ENCODE measurements around the gene KIF3A. TPM values are rescaled to one million over a fixed set of nuclear protein-coding genes. Genes with fewer than 3 reads are reported as not detected.

The KIF3A gene
- total RNA-seq, 1 donor from 2014 or later: 10.6 TPM

DNA sequence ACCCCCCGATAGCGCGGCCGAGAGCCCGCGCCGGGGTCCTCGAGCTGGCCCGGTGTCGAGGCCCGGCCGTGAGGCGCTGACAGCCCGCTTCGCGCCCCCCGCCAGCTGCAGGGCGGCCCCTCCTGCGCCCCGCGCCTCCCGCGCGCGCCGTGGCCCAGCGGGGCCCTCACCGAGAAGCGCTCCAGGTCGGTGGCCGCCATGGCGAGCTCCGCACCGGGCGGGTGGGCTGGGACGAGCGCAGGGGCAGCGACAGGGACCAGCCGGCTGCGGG, 39.5 kb upstream of the KIF3A start:
- no peak for DNase-seq (ENCODE audit: low read depth)
- no peak for TF ChIP-seq CTCF (IDR thresholded peaks at IDR 0.05; ENCODE audit: insufficient read depth, low read length, poor library complexity, severe bottlenecking)

DNA sequence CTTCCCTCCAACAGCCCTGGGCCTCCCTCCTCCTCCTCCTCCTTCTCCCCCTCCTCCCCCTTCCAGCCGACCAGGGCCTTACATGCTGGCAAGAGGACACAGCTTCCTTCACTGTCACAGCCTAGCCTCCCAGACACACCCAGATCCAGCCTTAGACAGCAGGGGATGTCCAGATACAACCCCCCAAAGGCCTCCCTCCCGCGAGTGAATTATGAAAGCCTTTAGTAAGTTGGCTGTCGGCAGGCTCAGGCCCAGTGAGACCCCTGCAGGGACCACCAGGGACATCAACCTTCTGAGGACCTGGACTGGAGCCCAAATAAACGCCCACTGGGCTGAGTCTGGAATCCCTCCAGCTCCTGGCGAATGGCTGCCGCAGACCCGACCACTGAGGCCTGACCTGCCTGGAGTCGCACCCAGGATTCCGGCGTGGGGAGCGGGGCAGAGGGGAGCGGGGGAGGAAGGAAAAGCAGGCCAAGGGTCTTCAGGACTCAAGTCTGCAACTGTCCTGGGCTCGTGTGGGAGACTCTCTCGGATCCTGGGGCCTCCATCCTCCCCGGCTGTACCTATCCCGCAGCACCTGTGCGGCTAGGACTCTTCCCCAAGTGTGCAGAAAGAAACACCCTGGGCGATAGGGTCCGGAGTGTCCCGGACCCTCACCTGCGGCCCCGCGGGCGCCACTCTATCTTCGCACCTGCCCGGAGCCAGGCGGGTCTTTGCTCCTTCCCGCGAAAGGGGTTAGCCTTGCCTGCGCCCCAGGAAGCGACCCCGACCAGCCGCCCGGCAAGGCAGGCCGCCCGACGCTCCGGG, 39.0 kb upstream of the KIF3A start:
- Histone ChIP-seq H3K4me3 (ENCODE audit: low read depth, low read length) (peak overlapping the region; percentile 85), H3K36me3 (ENCODE audit: control insufficient read depth, insufficient read depth, low read length) (no peaks in the 10 kb centered on the region), H3K27me3 (ENCODE audit: control insufficient read depth, insufficient read depth, low read length) (no peaks in the 10 kb centered on the region)
- TF ChIP-seq CTCF (IDR thresholded peaks at IDR 0.05; ENCODE audit: insufficient read depth, low read length, poor library complexity, severe bottlenecking): no peak
- no peak for DNase-seq (ENCODE audit: low read depth)

More for the DNA sequence above, 39.5 kb upstream of the KIF3A start:
- peak overlapping the region; percentile 85 for H3K4me3 ChIP-seq (ENCODE audit: low read depth, low read length)
- no peaks in the 10 kb centered on the region for H3K27me3 ChIP-seq (ENCODE audit: control insufficient read depth, insufficient read depth, low read length)
- H3K36me3 ChIP-seq (ENCODE audit: control insufficient read depth, insufficient read depth, low read length): no peaks in the 10 kb centered on the region

DNA sequence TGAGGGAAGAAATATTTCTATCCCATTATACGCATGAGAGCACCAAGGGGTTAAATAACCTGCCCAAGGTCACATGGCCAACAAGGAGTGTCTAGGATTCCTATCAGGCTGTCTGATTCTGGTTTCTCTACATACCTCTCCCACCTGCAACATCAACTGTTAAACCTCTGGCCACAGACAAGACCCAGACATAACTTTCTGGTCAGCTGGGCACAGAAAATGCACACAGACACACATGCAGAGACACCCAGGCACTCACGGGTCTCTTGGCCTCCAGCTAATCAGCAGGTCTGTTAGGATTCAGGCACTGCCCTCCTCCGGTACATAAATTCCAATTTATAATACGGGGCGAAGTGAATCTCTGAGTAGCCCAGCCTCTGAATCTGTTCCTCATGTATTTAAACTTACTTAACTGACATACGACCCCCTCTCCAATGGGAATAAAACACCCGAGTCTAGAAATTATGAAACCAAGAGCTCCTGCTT, 38.2 kb upstream of the KIF3A start:
- H3K36me3 ChIP-seq (ENCODE audit: control insufficient read depth, insufficient read depth, low read length): no peaks in the 10 kb centered on the region
- peak; percentile 92 for DNase-seq (ENCODE audit: low read depth)
- TF ChIP-seq CTCF (IDR thresholded peaks at IDR 0.05; ENCODE audit: insufficient read depth, low read length, poor library complexity, severe bottlenecking): no peak
- H3K4me3 ChIP-seq (ENCODE audit: low read depth, low read length): peak overlapping the region; percentile 85
- no peaks in the 10 kb centered on the region for H3K27me3 ChIP-seq (ENCODE audit: control insufficient read depth, insufficient read depth, low read length)

GRCh38 chr5:132774896-132775295, 37.5 kb upstream of the KIF3A start:
- no peak for TF ChIP-seq CTCF (IDR thresholded peaks at IDR 0.05; ENCODE audit: insufficient read depth, low read length, poor library complexity, severe bottlenecking)
- no peaks in the 10 kb centered on the region for H3K27me3 ChIP-seq (ENCODE audit: control insufficient read depth, insufficient read depth, low read length)
- H3K36me3 ChIP-seq (ENCODE audit: control insufficient read depth, insufficient read depth, low read length): no peaks in the 10 kb centered on the region
- no peak overlapping the region for H3K4me3 ChIP-seq (ENCODE audit: low read depth, low read length)
- DNase-seq (ENCODE audit: low read depth): no peak

- Histone ChIP-seq H3K27me3 (ENCODE audit: control insufficient read depth, insufficient read depth, low read length) (no peaks in the 10 kb centered on the region), H3K4me3 (ENCODE audit: low read depth, low read length) (no peak overlapping the region), H3K36me3 (ENCODE audit: control insufficient read depth, insufficient read depth, low read length) (no peaks in the 10 kb centered on the region)
- no peak for TF ChIP-seq CTCF (IDR thresholded peaks at IDR 0.05; ENCODE audit: insufficient read depth, low read length, poor library complexity, severe bottlenecking)
- DNase-seq (ENCODE audit: low read depth): no peak
Observed at GRCh38 chr5:132774406-132774805, 37.1 kb upstream of the KIF3A start.

Data from kidney epithelial cell (primary cell).